Activated CD8-positive, alpha-beta T cell treated with anti-CD3 and anti-CD28 coated beads for 36 hours (primary cell): ENCODE data around the gene KLF18. TPM values are rescaled to one million over a fixed set of nuclear protein-coding genes. Genes with fewer than 3 reads are reported as not detected.

Source experiments
- ATAC-seq: fragments of 200-7000 bp; cut with Tn5 transposase; one replicate; pipeline ENCODE4 v1.10.0; 2021; ENCODE audit warnings: mild to moderate bottlenecking, moderate library complexity
- CTCF ChIA-PET: fragments of 350-600 bp; sonication (Branson Sonifier 250); formaldehyde crosslinking; loops from one replicate; lab custom pipeline; 2021; ENCODE audit warnings: antibody characterized with exemption; lab: Charles Lee
- POLR2A ChIA-PET: fragments of 350-600 bp; sonication (Branson Sonifier 250); formaldehyde crosslinking; loops from one replicate; lab custom pipeline; 2021; ENCODE audit warnings: antibody characterized with exemption; lab: Charles Lee
- DNase-seq: peaks from one replicate; pipeline ENCODE4 v3.0.0-alpha.2; 2020
- H3K27ac Mint-ChIP-seq: one replicate; pipeline ENCODE4 v1.8.0; 2021; ENCODE audit warnings: mild to moderate bottlenecking, mixed read lengths
- H3K27me3 Mint-ChIP-seq: one replicate; pipeline ENCODE4 v1.8.0; 2021; ENCODE audit warnings: mixed read lengths
- H3K36me3 Mint-ChIP-seq: one replicate; pipeline ENCODE4 v1.8.0; 2021; ENCODE audit warnings: low read depth, mixed read lengths
- H3K4me1 Mint-ChIP-seq: one replicate; pipeline ENCODE4 v1.8.0; 2021; ENCODE audit warnings: low read depth, mixed read lengths
- H3K4me3 Mint-ChIP-seq: one replicate; pipeline ENCODE4 v1.8.0; 2021; ENCODE audit warnings: mild to moderate bottlenecking, moderate library complexity, mixed read lengths
- H3K9me3 Mint-ChIP-seq: one replicate; pipeline ENCODE4 v1.8.0; 2021; ENCODE audit warnings: mixed read lengths
- intact Hi-C: fragments of 100-400 bp; cut with micrococcal nuclease; formaldehyde crosslinking; loops from one replicate; pipeline ENCODE4 v1.10.0; 2022
- total RNA-seq, 2 experiments: library from RNA; stranded (reverse); gene quantifications; one replicate each; pipeline ENCODE4 v1.2.3, GENCODE V29; 2021
- TF ChIP-seq, protein P1 (sequence below): fragments of 200-600 bp; IDR thresholded peaks from one replicate; pipeline ENCODE4 v1.8.0; 2022; ENCODE audit warnings: antibody characterized with exemption, mild to moderate bottlenecking

The KLF18 gene
- total RNA-seq, result not detected

- TF ChIP-seq, protein P1, sequence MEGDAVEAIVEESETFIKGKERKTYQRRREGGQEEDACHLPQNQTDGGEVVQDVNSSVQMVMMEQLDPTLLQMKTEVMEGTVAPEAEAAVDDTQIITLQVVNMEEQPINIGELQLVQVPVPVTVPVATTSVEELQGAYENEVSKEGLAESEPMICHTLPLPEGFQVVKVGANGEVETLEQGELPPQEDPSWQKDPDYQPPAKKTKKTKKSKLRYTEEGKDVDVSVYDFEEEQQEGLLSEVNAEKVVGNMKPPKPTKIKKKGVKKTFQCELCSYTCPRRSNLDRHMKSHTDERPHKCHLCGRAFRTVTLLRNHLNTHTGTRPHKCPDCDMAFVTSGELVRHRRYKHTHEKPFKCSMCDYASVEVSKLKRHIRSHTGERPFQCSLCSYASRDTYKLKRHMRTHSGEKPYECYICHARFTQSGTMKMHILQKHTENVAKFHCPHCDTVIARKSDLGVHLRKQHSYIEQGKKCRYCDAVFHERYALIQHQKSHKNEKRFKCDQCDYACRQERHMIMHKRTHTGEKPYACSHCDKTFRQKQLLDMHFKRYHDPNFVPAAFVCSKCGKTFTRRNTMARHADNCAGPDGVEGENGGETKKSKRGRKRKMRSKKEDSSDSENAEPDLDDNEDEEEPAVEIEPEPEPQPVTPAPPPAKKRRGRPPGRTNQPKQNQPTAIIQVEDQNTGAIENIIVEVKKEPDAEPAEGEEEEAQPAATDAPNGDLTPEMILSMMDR, result no peak
- intact Hi-C loops, result no loop called here
- no peak for ATAC-seq
- peaks cover 7% of the 10 kb centered on the region for H3K36me3 Mint-ChIP-seq
- H3K27me3 Mint-ChIP-seq, result peaks cover 2% of the 10 kb centered on the region
- H3K9me3 Mint-ChIP-seq, result peaks cover 15% of the 10 kb centered on the region
- ChIA-PET CTCF (no interaction called here), POLR2A (no interaction called here)
- no peak within 1 kb of the TSS for H3K27ac Mint-ChIP-seq
- H3K4me1 Mint-ChIP-seq, result no peaks in the 10 kb centered on the region
- no peak for DNase-seq
- no peak within 1 kb of the TSS for H3K4me3 Mint-ChIP-seq
These were observed at the start of gene KLF18 for GRCh38 chr1:44141531-44141930. KLF18 (minus strand) TSS chr1:44141631; CDS start chr1:44141631, 0 bp downstream.

DNA sequence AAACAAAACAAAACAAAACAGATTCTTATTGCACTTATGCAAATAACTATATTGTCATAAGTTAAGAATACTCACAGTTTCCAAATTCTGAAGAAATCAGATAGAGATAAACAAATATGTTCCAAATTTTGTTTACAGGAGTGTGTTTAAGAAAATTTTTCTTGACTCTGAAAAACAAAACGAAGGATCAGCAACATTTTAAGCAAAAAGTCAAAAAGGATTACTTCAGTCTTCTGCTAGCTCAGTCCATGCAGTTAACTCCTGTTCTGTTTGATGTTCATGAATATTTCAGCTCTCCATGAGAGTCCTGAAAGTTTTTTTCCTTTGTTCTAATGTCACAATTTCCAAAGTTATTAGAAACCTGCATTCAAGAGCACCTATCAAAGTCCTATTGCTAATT lies 33.2 kb upstream of the KLF18 start:
- ChIA-PET CTCF (interaction anchor here (1.1 kb wide), 1 partner anchor 11 kb away, joined by 3 read pairs; no protein-coding TSS in a partner anchor), POLR2A (no interaction called here)
- Mint-ChIP-seq H3K4me1 (no peaks in the 10 kb centered on the region), H3K27ac (no peak overlapping the region), H3K27me3 (peaks cover 5% of the 10 kb centered on the region), H3K9me3 (peaks cover 4% of the 10 kb centered on the region), H3K4me3 (no peak overlapping the region), H3K36me3 (no peaks in the 10 kb centered on the region)
- ATAC-seq, result no peak
- intact Hi-C loops, result no loop called here
- TF ChIP-seq, protein P1, result no peak
- no peak for DNase-seq

GRCh38 chr1:44170281-44170823 lies 28.9 kb upstream of the KLF18 start:
- intact Hi-C loops, result no loop called here
- Mint-ChIP-seq H3K4me3 (no peak overlapping the region), H3K36me3 (no peaks in the 10 kb centered on the region), H3K9me3 (peaks cover 6% of the 10 kb centered on the region), H3K27me3 (peaks cover 6% of the 10 kb centered on the region), H3K27ac (no peak overlapping the region), H3K4me1 (no peaks in the 10 kb centered on the region)
- CTCF ChIA-PET, result no interaction called here
- POLR2A ChIA-PET, result interaction anchor here (0.6 kb wide), 1 partner anchor 24 kb away, joined by 4 read pairs; no protein-coding TSS in a partner anchor
- TF ChIP-seq, protein P1, result no peak
- no peak for ATAC-seq
- no peak for DNase-seq

GRCh38 chr1:44168520-44169098 lies 27.2 kb upstream of the KLF18 start:
- POLR2A ChIA-PET, result no interaction called here
- peaks cover 2% of the 10 kb centered on the region for H3K27me3 Mint-ChIP-seq
- DNase-seq (peak; percentile 13), ATAC-seq (no peak)
- intact Hi-C loops, result no loop called here
- TF ChIP-seq, protein P1, result no peak
- H3K4me3 Mint-ChIP-seq, result no peak overlapping the region
- H3K36me3 Mint-ChIP-seq, result no peaks in the 10 kb centered on the region
- CTCF ChIA-PET, result interaction anchor here (1.6 kb wide), 1 partner anchor 9 kb away, joined by 3 read pairs; no protein-coding TSS in a partner anchor
- no peak overlapping the region for H3K27ac Mint-ChIP-seq
- H3K4me1 Mint-ChIP-seq, result no peaks in the 10 kb centered on the region
- peaks cover 1% of the 10 kb centered on the region for H3K9me3 Mint-ChIP-seq

DNA sequence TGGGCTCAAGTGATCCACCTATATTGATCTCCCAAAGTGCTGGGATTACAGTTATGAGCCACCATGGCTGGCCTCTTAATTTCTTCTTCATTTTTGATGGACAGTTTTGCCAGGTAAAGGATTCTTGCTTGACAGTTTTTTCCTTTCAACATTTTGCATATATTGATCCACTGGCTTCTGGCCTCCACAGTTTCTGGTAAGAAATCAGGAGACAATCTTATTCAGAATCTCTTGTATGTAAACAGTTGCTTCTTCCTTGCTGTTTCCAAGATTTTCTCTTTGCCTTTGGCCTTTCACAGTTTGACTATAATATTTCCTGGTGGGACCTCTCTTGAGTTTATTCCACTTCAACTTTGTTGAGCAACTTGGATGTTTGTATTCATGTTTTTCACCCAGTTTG lies 20.1 kb upstream of the KLF18 start:
- no peaks in the 10 kb centered on the region for H3K36me3 Mint-ChIP-seq
- TF ChIP-seq, protein P1, result no peak
- no peak overlapping the region for H3K27ac Mint-ChIP-seq
- no peaks in the 10 kb centered on the region for H3K4me1 Mint-ChIP-seq
- ATAC-seq, result no peak
- H3K4me3 Mint-ChIP-seq, result no peak overlapping the region
- peaks cover 2% of the 10 kb centered on the region for H3K27me3 Mint-ChIP-seq
- DNase-seq, result no peak
- ChIA-PET POLR2A (no interaction called here), CTCF (no interaction called here)
- peaks cover 2% of the 10 kb centered on the region for H3K9me3 Mint-ChIP-seq
- intact Hi-C loops, result no loop called here
